ENCODE data around the gene SYCE1L.

Gene SYCE1L

DNA sequence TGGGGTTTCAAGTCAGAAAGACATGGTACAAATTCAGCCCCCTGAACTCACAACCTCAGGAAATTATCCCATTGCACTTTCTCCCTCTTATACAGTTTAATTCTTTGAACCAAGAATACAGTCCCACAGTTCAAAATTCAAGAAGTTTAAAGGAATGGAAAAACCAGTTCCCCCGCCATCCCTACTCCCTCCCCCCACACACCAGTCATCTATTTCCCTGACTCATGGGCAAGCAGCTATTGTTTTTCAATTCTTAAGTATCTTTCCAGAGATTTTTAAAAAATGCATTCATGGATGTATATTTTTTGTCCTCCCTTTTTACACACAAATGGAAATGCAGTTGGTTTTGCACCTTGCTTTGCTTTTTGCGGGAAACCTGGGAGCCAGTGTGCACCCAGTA is 7.3 kb downstream of the SYCE1L start:
- no peaks in the 10 kb centered on the region for H3K79me2 ChIP-seq (ENCODE audit: control insufficient read depth, low read length)
- H3K36me3 ChIP-seq (ENCODE audit: control insufficient read depth, low read length) = no peaks in the 10 kb centered on the region; the same call in 1 of the 2 replicates
- no peak overlapping the region for H3K4me2 ChIP-seq (ENCODE audit: low read length)
- no peaks in the 10 kb centered on the region for H3K27me3 ChIP-seq (ENCODE audit: control insufficient read depth, low read length)
- peaks cover 3% of the 10 kb centered on the region for H3K4me1 ChIP-seq (ENCODE audit: control insufficient read depth, low read length)
- TF ChIP-seq, protein P1, sequence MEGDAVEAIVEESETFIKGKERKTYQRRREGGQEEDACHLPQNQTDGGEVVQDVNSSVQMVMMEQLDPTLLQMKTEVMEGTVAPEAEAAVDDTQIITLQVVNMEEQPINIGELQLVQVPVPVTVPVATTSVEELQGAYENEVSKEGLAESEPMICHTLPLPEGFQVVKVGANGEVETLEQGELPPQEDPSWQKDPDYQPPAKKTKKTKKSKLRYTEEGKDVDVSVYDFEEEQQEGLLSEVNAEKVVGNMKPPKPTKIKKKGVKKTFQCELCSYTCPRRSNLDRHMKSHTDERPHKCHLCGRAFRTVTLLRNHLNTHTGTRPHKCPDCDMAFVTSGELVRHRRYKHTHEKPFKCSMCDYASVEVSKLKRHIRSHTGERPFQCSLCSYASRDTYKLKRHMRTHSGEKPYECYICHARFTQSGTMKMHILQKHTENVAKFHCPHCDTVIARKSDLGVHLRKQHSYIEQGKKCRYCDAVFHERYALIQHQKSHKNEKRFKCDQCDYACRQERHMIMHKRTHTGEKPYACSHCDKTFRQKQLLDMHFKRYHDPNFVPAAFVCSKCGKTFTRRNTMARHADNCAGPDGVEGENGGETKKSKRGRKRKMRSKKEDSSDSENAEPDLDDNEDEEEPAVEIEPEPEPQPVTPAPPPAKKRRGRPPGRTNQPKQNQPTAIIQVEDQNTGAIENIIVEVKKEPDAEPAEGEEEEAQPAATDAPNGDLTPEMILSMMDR (IDR thresholded peaks at IDR 0.05; ENCODE audit: low read depth, low read length, poor library complexity, severe bottlenecking) = no peak
- no peak for TF ChIP-seq EZH2phosphoT487 (IDR thresholded peaks at IDR 0.05; ENCODE audit: borderline replicate concordance, low read length)
- no peaks in the 10 kb centered on the region; the same call in 1 of the 2 replicates for H3K9me2 ChIP-seq (replicated peaks; ENCODE audit: control insufficient read depth, low read length)
- no peak overlapping the region for H3K27ac ChIP-seq (ENCODE audit: low read depth, low read length)
- no peaks in the 10 kb centered on the region for H4K20me1 ChIP-seq (ENCODE audit: control insufficient read depth, insufficient read depth, low read depth, low read length)
- no peaks in the 10 kb centered on the region for H3K9me3 ChIP-seq (ENCODE audit: control insufficient read depth, insufficient read depth, low read length)
- H3F3A ChIP-seq (ENCODE audit: control insufficient read depth, insufficient read depth) = no peaks in the 10 kb centered on the region
- H3K4me3 ChIP-seq (ENCODE audit: low read length) = no peak overlapping the region

DNA sequence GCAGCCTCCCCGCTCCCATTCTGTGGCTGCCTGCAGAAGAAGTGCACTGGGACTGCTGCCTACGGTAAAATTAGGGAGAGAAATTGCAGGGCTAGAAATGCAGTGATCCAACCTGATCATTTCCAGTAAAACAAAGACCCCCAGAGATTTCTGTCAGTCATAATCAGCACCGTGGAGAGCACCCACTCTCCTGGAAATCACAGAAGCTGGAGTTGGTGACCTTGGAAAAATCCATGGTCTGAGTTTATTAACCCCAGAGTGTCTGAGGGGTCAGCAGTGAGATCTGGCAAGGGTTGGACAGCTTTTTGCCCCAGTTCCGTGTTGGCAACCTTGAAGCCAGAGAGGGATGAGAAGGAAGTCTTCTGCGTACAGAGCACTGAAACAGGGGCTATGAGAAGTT is 7.8 kb downstream of the SYCE1L start:
- no peaks in the 10 kb centered on the region for H3K79me2 ChIP-seq (ENCODE audit: control insufficient read depth, low read length)

DNA sequence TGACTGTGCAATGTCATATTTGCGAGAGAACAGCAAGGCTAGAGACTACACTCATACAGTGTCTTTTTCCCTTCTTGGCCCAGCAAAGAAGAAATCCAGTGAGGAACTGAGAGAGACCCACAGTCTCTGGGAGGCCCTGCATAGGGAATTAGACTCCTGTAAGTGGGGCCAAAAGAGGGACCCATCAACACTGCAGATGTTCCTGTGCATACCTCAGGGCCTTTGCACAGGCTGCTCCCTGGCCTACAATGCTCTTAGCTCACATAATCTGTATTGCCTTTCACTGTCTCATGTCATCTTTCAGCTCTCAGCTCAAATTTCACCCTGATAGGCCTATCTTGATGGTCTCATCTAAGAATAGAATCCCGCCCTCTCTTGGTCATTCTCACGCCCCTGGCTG is 9.2 kb downstream of the SYCE1L start:
- no peaks in the 10 kb centered on the region; the same call in 1 of the 2 replicates for H3K36me3 ChIP-seq (ENCODE audit: control insufficient read depth, low read length)
- H3K79me2 ChIP-seq (ENCODE audit: control insufficient read depth, low read length) = peaks cover 4% of the 10 kb centered on the region
- TF ChIP-seq, protein P1 (IDR thresholded peaks at IDR 0.05; ENCODE audit: low read depth, low read length, poor library complexity, severe bottlenecking) = no peak
- no peak for TF ChIP-seq EZH2phosphoT487 (IDR thresholded peaks at IDR 0.05; ENCODE audit: borderline replicate concordance, low read length)
- no peaks in the 10 kb centered on the region for H3F3A ChIP-seq (ENCODE audit: control insufficient read depth, insufficient read depth)
- H3K4me1 ChIP-seq (ENCODE audit: control insufficient read depth, low read length) = peaks cover 13% of the 10 kb centered on the region
- H3K9me3 ChIP-seq (ENCODE audit: control insufficient read depth, insufficient read depth, low read length) = no peaks in the 10 kb centered on the region
- no peak overlapping the region for H3K27ac ChIP-seq (ENCODE audit: low read depth, low read length)
- H3K4me2 ChIP-seq (ENCODE audit: low read length) = no peak overlapping the region
- no peak overlapping the region for H3K4me3 ChIP-seq (ENCODE audit: low read length)
- no peaks in the 10 kb centered on the region; the same call in 1 of the 2 replicates for H3K9me2 ChIP-seq (replicated peaks; ENCODE audit: control insufficient read depth, low read length)
- H3K27me3 ChIP-seq (ENCODE audit: control insufficient read depth, low read length) = no peaks in the 10 kb centered on the region
- H4K20me1 ChIP-seq (ENCODE audit: control insufficient read depth, insufficient read depth, low read depth, low read length) = no peaks in the 10 kb centered on the region

More for the DNA sequence above, 7.8 kb downstream of the SYCE1L start:
- Histone ChIP-seq H3K27me3 (ENCODE audit: control insufficient read depth, low read length) (no peaks in the 10 kb centered on the region), H3K4me1 (ENCODE audit: control insufficient read depth, low read length) (peaks cover 8% of the 10 kb centered on the region), H3K36me3 (ENCODE audit: control insufficient read depth, low read length) (no peaks in the 10 kb centered on the region; the same call in 1 of the 2 replicates), H3K4me2 (ENCODE audit: low read length) (no peak overlapping the region), H3F3A (ENCODE audit: control insufficient read depth, insufficient read depth) (no peaks in the 10 kb centered on the region), H3K27ac (ENCODE audit: low read depth, low read length) (no peak overlapping the region), H3K9me2 (replicated peaks; ENCODE audit: control insufficient read depth, low read length) (no peaks in the 10 kb centered on the region; the same call in 1 of the 2 replicates), H3K4me3 (ENCODE audit: low read length) (no peak overlapping the region), H4K20me1 (ENCODE audit: control insufficient read depth, insufficient read depth, low read depth, low read length) (no peaks in the 10 kb centered on the region), H3K9me3 (ENCODE audit: control insufficient read depth, insufficient read depth, low read length) (no peaks in the 10 kb centered on the region)
- TF ChIP-seq, protein P1 (IDR thresholded peaks at IDR 0.05; ENCODE audit: low read depth, low read length, poor library complexity, severe bottlenecking) = no peak
- TF ChIP-seq EZH2phosphoT487 (IDR thresholded peaks at IDR 0.05; ENCODE audit: borderline replicate concordance, low read length) = no peak
